ENCODE data around the gene RNF112.

DNA sequence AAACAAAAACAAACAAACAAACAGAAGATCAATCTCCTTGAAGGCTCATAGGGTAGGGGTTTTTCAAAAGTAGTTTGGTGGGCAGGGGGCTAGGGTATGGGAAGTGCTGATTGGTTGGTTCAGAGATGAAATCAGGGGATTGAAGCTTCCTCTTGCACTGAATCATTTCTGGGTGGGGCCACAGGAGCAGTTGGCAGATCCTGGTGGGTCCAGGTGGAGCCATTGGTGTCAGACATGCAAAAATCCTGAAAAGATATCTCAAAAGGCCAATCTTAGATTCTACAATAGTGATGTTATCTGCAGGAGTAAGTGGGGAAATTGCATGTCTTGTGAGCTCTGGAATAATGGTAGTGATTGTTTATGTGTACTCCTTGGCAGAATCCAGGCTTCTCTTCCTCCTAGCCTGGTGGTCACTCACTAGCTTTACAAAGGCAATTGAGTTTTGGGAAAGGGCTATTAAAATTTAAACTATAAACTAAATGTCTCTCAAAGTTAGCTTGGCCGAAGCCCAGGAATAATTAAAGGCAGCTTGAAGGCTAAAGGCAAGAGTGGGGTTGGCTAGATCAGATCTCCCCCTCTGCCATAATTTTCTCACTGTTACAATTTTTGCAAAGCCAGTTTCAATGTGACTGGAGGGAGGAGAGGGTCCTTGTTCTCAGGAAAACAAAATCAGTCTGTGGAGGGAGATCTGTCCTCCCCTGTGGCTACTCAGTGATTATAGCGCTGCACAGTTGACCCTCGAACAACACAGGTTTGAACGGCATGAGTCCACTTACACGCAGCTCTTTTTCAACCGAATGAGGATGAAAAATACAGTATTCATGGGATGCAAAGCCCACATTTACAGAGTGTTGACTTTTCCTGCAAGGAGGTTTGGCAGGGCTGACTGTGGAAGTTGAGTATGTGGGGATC is 45.2 kb downstream of the RNF112 start:
- no peak for TF ChIP-seq HDAC6 (IDR thresholded peaks at IDR 0.05; ENCODE audit: low read depth, low read length)
- TF ChIP-seq NRF1 (IDR thresholded peaks at IDR 0.05; ENCODE audit: low read depth, low read length), result no peak
- TF ChIP-seq POLR2A (IDR thresholded peaks at IDR 0.05; ENCODE audit: control extremely low read depth in 1 of 2, low read depth in 2 of 2, low read length in 2 of 2), result no peak
- TF ChIP-seq USF2 (IDR thresholded peaks at IDR 0.05; ENCODE audit: low read length), result no peak
- TF ChIP-seq, protein P1, sequence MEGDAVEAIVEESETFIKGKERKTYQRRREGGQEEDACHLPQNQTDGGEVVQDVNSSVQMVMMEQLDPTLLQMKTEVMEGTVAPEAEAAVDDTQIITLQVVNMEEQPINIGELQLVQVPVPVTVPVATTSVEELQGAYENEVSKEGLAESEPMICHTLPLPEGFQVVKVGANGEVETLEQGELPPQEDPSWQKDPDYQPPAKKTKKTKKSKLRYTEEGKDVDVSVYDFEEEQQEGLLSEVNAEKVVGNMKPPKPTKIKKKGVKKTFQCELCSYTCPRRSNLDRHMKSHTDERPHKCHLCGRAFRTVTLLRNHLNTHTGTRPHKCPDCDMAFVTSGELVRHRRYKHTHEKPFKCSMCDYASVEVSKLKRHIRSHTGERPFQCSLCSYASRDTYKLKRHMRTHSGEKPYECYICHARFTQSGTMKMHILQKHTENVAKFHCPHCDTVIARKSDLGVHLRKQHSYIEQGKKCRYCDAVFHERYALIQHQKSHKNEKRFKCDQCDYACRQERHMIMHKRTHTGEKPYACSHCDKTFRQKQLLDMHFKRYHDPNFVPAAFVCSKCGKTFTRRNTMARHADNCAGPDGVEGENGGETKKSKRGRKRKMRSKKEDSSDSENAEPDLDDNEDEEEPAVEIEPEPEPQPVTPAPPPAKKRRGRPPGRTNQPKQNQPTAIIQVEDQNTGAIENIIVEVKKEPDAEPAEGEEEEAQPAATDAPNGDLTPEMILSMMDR (IDR thresholded peaks at IDR 0.05; ENCODE audit: control extremely low read depth in 1 of 3, insufficient read depth in 1 of 3, low read depth in 1 of 3, low read length in 3 of 3), result no peak
- no peak for TF ChIP-seq MAX (IDR thresholded peaks at IDR 0.05)
- TF ChIP-seq EZH2 (IDR thresholded peaks at IDR 0.05; ENCODE audit: low read depth, low read length, severe bottlenecking), result no peak
- TF ChIP-seq EP300 (IDR thresholded peaks at IDR 0.05; ENCODE audit: borderline replicate concordance in 1 of 2, low read depth in 2 of 2, low read length in 2 of 2), result no peak

Measured in H1 (cell line).